GM23338 (cell line): ENCODE results near the gene SNAP25. TPM values are rescaled to one million over a fixed set of nuclear protein-coding genes. Genes with fewer than 3 reads are reported as not detected.
A peak's percentile ranks its signal among the peaks of the same experiment; 100 is the strongest.

Source experiments
- ATAC-seq: fragments of 200-7000 bp; cut with Tn5 transposase; 3 replicates; pipeline ENCODE4 v1.9.1; 2020
- DNase-seq: peaks from one replicate; pipeline ENCODE4 v3.0.0-alpha.2; 2015; ENCODE audit warnings: low spot score
- H2AFZ ChIP-seq: fragments of 200-600 bp; sonication (generic); 2 replicates; pipeline ENCODE4 v1.8.0; 2016; ENCODE audit warnings: antibody characterized with exemption, mild to moderate bottlenecking, moderate library complexity
- H3F3A ChIP-seq: fragments of 200-600 bp; sonication (generic); replicated peaks from 2 replicates; pipeline ENCODE4 v1.8.0; 2017; ENCODE audit warnings: antibody characterized with exemption, mixed run types, low read depth
- H3K27ac ChIP-seq: fragments of 200-600 bp; sonication (generic); 2 replicates; pipeline ENCODE4 v1.6.1; 2016; ENCODE audit warnings: low read depth
- H3K27me3 ChIP-seq: fragments of 200-600 bp; sonication (generic); 2 replicates; pipeline ENCODE4 v1.8.0; 2016; ENCODE audit warnings: mild to moderate bottlenecking, mixed run types, moderate library complexity; ENCODE audit not compliant: insufficient read depth
- H3K36me3 ChIP-seq: fragments of 200-600 bp; sonication (generic); 2 replicates; pipeline ENCODE4 v1.8.0; 2016; ENCODE audit warnings: mild to moderate bottlenecking; ENCODE audit not compliant: insufficient read depth
- H3K4me1 ChIP-seq: fragments of 200-600 bp; sonication (generic); 2 replicates; pipeline ENCODE4 v1.8.0; 2016; ENCODE audit warnings: mild to moderate bottlenecking, moderate library complexity; ENCODE audit not compliant: insufficient read depth
- H3K4me2 ChIP-seq: fragments of 200-600 bp; sonication (generic); 2 replicates; pipeline ENCODE4 v1.7.1; 2017; ENCODE audit warnings: mixed run types
- H3K4me3 ChIP-seq: fragments of 200-600 bp; sonication (generic); 2 replicates; pipeline ENCODE4 v1.6.1; 2016; ENCODE audit warnings: mixed run types
- H3K79me2 ChIP-seq: fragments of 200-600 bp; sonication (generic); replicated peaks from 2 replicates; pipeline ENCODE4 v1.8.0; 2017; ENCODE audit warnings: mild to moderate bottlenecking; ENCODE audit not compliant: insufficient read depth
- H3K9me2 ChIP-seq: fragments of 200-600 bp; sonication (generic); 2 replicates; pipeline ENCODE4 v1.8.0; 2017; ENCODE audit not compliant: insufficient read depth
- H4K20me1 ChIP-seq: fragments of 200-600 bp; sonication (generic); replicated peaks from 2 replicates; pipeline ENCODE4 v1.8.0; 2017; ENCODE audit warnings: mild to moderate bottlenecking; ENCODE audit not compliant: insufficient read depth
- H3K27ac Mint-ChIP-seq: 2 replicates; pipeline ENCODE4 v1.8.0; 2020; ENCODE audit warnings: inconsistent platforms, mild to moderate bottlenecking, moderate library complexity, mixed read lengths
- H3K27me3 Mint-ChIP-seq: 3 replicates; pipeline ENCODE4 v1.8.0; 2022; ENCODE audit warnings: low read depth, mild to moderate bottlenecking, moderate library complexity, mixed read lengths, inconsistent platforms; ENCODE audit not compliant: insufficient read depth, poor library complexity
- H3K36me3 Mint-ChIP-seq: 3 replicates; pipeline ENCODE4 v1.8.0; 2021; ENCODE audit warnings: low read depth, mild to moderate bottlenecking, inconsistent platforms, moderate library complexity, mixed read lengths
- H3K4me1 Mint-ChIP-seq: 3 replicates; pipeline ENCODE4 v1.8.0; 2020; ENCODE audit warnings: mild to moderate bottlenecking, inconsistent platforms, mixed read lengths
- H3K4me3 Mint-ChIP-seq: 3 replicates; pipeline ENCODE4 v1.8.0; 2021; ENCODE audit warnings: moderate library complexity, mild to moderate bottlenecking, inconsistent platforms, mixed read lengths
- H3K9me3 Mint-ChIP-seq: 3 replicates; pipeline ENCODE4 v1.8.0; 2020; ENCODE audit warnings: moderate library complexity, mild to moderate bottlenecking, inconsistent platforms, mixed read lengths
- CREB1 ChIP-seq: fragments of 250-450 bp; sonication (Bioruptor Pico); IDR thresholded peaks from 2 replicates; pipeline ENCODE4 v1.5.0; 2020; ENCODE audit warnings: low read depth, mild to moderate bottlenecking, moderate library complexity
- ETS1 ChIP-seq: IDR thresholded peaks from 2 replicates; pipeline ENCODE4 v1.6.1; 2016; ENCODE audit warnings: antibody characterized with exemption
- EZH2 ChIP-seq: fragments of 200-600 bp; sonication (generic); IDR thresholded peaks from one replicate; pipeline ENCODE4 v1.8.0; 2017; ENCODE audit warnings: antibody characterized with exemption, mild to moderate bottlenecking, low read depth; ENCODE audit not compliant: unreplicated experiment
- JUNB ChIP-seq: IDR thresholded peaks from one replicate; pipeline ENCODE4 v1.6.1; 2016; ENCODE audit warnings: antibody characterized with exemption; ENCODE audit not compliant: unreplicated experiment
- NANOG ChIP-seq: IDR thresholded peaks from 2 replicates; pipeline ENCODE4 v1.6.1; 2016; ENCODE audit warnings: antibody characterized with exemption, borderline replicate concordance
- POLR2AphosphoS5 ChIP-seq: IDR thresholded peaks from 2 replicates; pipeline ENCODE4 v1.6.1; 2016; ENCODE audit warnings: antibody characterized with exemption, low read depth
- REST ChIP-seq: IDR thresholded peaks from one replicate; pipeline ENCODE4 v1.6.1; 2018; ENCODE audit warnings: antibody characterized with exemption; ENCODE audit not compliant: unreplicated experiment
- ZNF331 ChIP-seq: fragments of 250-450 bp; sonication (Bioruptor Pico); IDR thresholded peaks from 2 replicates; pipeline ENCODE4 v1.5.0; 2020; ENCODE audit warnings: low read depth, mild to moderate bottlenecking, moderate library complexity
- ZNF462 ChIP-seq: fragments of 250-450 bp; sonication (Bioruptor Pico); IDR thresholded peaks from 2 replicates; pipeline ENCODE4 v1.5.0; 2020; ENCODE audit warnings: mild to moderate bottlenecking, moderate library complexity
- polyA plus RNA-seq: library from polyadenylated mRNA; unstranded; fragments of >200 nt; fragmentation: Nextera tagmentation; extraction: Ambion mirVana; gene quantifications from 2 replicates; pipeline ENCODE4 v1.2.1, GENCODE V29; 2016
- total RNA-seq: library from RNA; depleted of rRNA; stranded (reverse); fragments of >200 nt; shearing (Covaris generic); gene quantifications from 2 replicates; pipeline ENCODE4 v1.2.3, GENCODE V29; 2014

SNAP25 gene
- total and polyA plus RNA-seq, 2 experiments from 2014 or later, result 0.82 to 1.3 TPM

GRCh38 chr20:10263385-10264165 lies 44.9 kb downstream of the SNAP25 start:
- no peak overlapping the region for H3K27ac Mint-ChIP-seq
- H3K27me3 Mint-ChIP-seq, result peaks cover 5% of the 10 kb centered on the region
- Histone ChIP-seq H3K79me2 (no peaks in the 10 kb centered on the region), H3K9me2 (peaks cover 3% of the 10 kb centered on the region; the same call in 1 of the 2 replicates), H3K4me2 (peak overlapping the region; percentile 4; the same call in 1 of the 2 replicates), H4K20me1 (no peaks in the 10 kb centered on the region), H3K27me3 (peaks cover 13% of the 10 kb centered on the region; the same call in 1 of the 2 replicates), H3F3A (no peaks in the 10 kb centered on the region), H3K4me1 (peaks cover 25% of the 10 kb centered on the region), H3K27ac (no peak overlapping the region), H3K36me3 (no peaks in the 10 kb centered on the region), H3K4me3 (no peak overlapping the region), H2AFZ (no peak overlapping the region)
- peaks cover 40% of the 10 kb centered on the region for H3K4me1 Mint-ChIP-seq
- H3K9me3 Mint-ChIP-seq, result no peaks in the 10 kb centered on the region
- ATAC-seq (peak; percentile 36), DNase-seq (no peak)
- H3K36me3 Mint-ChIP-seq, result no peaks in the 10 kb centered on the region
- TF ChIP-seq ETS1 (no peak), REST (no peak), NANOG (no peak), EZH2 (no peak), ZNF462 (CRISPR knock-in tag) (no peak), POLR2AphosphoS5 (no peak), ZNF331 (CRISPR knock-in tag) (no peak), CREB1 (CRISPR knock-in tag) (no peak), JUNB (no peak)
- no peak overlapping the region for H3K4me3 Mint-ChIP-seq
